Measurements from ENCODE around the gene SOAT2. TPM values are rescaled to one million over a fixed set of nuclear protein-coding genes. Genes with fewer than 3 reads are reported as not detected.

Gene SOAT2
- total and polyA plus RNA-seq, 2 donors (not counting 3 experiments of a cell fraction or from before 2014, with no cell fraction given), result not detected

GRCh38 chr12:53082637-53083175 is 20.6 kb upstream of the SOAT2 start:
- Histone ChIP-seq H2AFZ (ENCODE audit: low read depth, low read length) (no peak overlapping the region), H3K79me2 (ENCODE audit: control insufficient read depth, insufficient read depth, low read length) (peaks cover 6% of the 10 kb centered on the region), H3K4me1 (ENCODE audit: control insufficient read depth, extremely low read depth, insufficient read depth, low read length) (peaks cover 9% of the 10 kb centered on the region), H3K4me2 (ENCODE audit: insufficient read depth, low read length) (no peak overlapping the region), H3K27me3 (ENCODE audit: control insufficient read depth in 2 of 2, insufficient read depth in 2 of 2, low read length in 2 of 2) (peaks cover 2 to 9% of the 10 kb centered on the region in 2 experiments), H3K4me3 (replicated peaks in 1 of 3; ENCODE audit: insufficient read depth in 1 of 3, low read depth in 1 of 3, low read length in 3 of 3) (no peak overlapping the region), H4K20me1 (replicated peaks; ENCODE audit: control insufficient read depth, extremely low read depth, insufficient read depth, low read length) (no peaks in the 10 kb centered on the region), H3K27ac (ENCODE audit: insufficient read depth, low read depth, low read length) (no peak overlapping the region), H3K9ac (replicated peaks; ENCODE audit: extremely low read depth, insufficient read depth, low read length) (no peak overlapping the region), H3K9me3 (replicated peaks; ENCODE audit: control insufficient read depth, insufficient read depth, low read length) (no peaks in the 10 kb centered on the region), H3K36me3 (ENCODE audit: control insufficient read depth in 2 of 2, extremely low read depth in 1 of 2, insufficient read depth in 2 of 2, low read length in 2 of 2) (no peaks in the 10 kb centered on the region), H3K9me1 (replicated peaks; ENCODE audit: control insufficient read depth, extremely low read depth, insufficient read depth, low read length) (no peaks in the 10 kb centered on the region)
- BruUV-seq (replicated peaks), result no TSS peak
- POLR2A ChIA-PET, result no interaction called here
- no peak for DNase-seq (ENCODE audit: low read depth, low spot score)
- TF ChIP-seq FOS (IDR thresholded peaks at IDR 0.05; ENCODE audit: borderline replicate concordance, insufficient read depth, low read length) (no peak), MAX (IDR thresholded peaks at IDR 0.05; ENCODE audit: insufficient read depth, insufficient read length) (no peak), POLR2A (IDR thresholded peaks at IDR 0.05; ENCODE audit: low read depth, low read length) (no peak), EZH2 (IDR thresholded peaks at IDR 0.05; ENCODE audit: borderline replicate concordance, low read depth, low read length, severe bottlenecking) (no peak)
- dilution Hi-C loops (cut with MboI; ENCODE audit: extremely low pct_ligation_motif_present, low sequenced_read_pairs) (no loop called here), intact Hi-C loops (cut with micrococcal nuclease) (no loop called here)
- FAIRE-seq, result no peak
- CTCF ChIA-PET, result interaction anchor here (2.7 kb wide), 1 partner anchor 17 kb away, joined by 11 read pairs; no protein-coding TSS in a partner anchor

GRCh38 chr12:53086361-53086760 is 16.9 kb upstream of the SOAT2 start:
- Histone ChIP-seq H3K36me3 (ENCODE audit: control insufficient read depth in 2 of 2, extremely low read depth in 1 of 2, insufficient read depth in 2 of 2, low read length in 2 of 2) (no peaks in the 10 kb centered on the region), H3K4me2 (ENCODE audit: insufficient read depth, low read length) (no peak overlapping the region), H2AFZ (ENCODE audit: low read depth, low read length) (no peak overlapping the region), H3K4me1 (ENCODE audit: control insufficient read depth, extremely low read depth, insufficient read depth, low read length) (no peaks in the 10 kb centered on the region), H3K27me3 (ENCODE audit: control insufficient read depth in 2 of 2, insufficient read depth in 2 of 2, low read length in 2 of 2) (peaks cover 5 to 9% of the 10 kb centered on the region in 2 experiments), H4K20me1 (replicated peaks; ENCODE audit: control insufficient read depth, extremely low read depth, insufficient read depth, low read length) (no peaks in the 10 kb centered on the region), H3K9me3 (replicated peaks; ENCODE audit: control insufficient read depth, insufficient read depth, low read length) (no peaks in the 10 kb centered on the region), H3K27ac (ENCODE audit: insufficient read depth, low read depth, low read length) (no peak overlapping the region), H3K79me2 (ENCODE audit: control insufficient read depth, insufficient read depth, low read length) (no peaks in the 10 kb centered on the region), H3K4me3 (replicated peaks in 1 of 3; ENCODE audit: insufficient read depth in 1 of 3, low read depth in 1 of 3, low read length in 3 of 3) (no peak overlapping the region), H3K9me1 (replicated peaks; ENCODE audit: control insufficient read depth, extremely low read depth, insufficient read depth, low read length) (no peaks in the 10 kb centered on the region), H3K9ac (replicated peaks; ENCODE audit: extremely low read depth, insufficient read depth, low read length) (no peak overlapping the region)
- POLR2A ChIA-PET, result no interaction called here
- intact Hi-C loops (cut with micrococcal nuclease) (no loop called here), dilution Hi-C loops (cut with MboI; ENCODE audit: extremely low pct_ligation_motif_present, low sequenced_read_pairs) (no loop called here)
- DNase-seq (ENCODE audit: low read depth, low spot score), result no peak
- no TSS peak for BruUV-seq (replicated peaks)
- no peak for FAIRE-seq
- TF ChIP-seq MAX (IDR thresholded peaks at IDR 0.05; ENCODE audit: insufficient read depth, insufficient read length) (no peak), GATA2 (IDR thresholded peaks at IDR 0.05; ENCODE audit: insufficient read depth, insufficient read length, low read depth, low read length) (no peak)
- CTCF ChIA-PET, result interaction anchor here (0.6 to 3.8 kb wide), 8 partner anchors 10 to 111 kb away, joined by 3 to 23 read pairs (median 4); partner anchors contain the start of genes CSAD, IGFBP6 and ZNF740

Data from endothelial cell of umbilical vein (primary cell).